ENCODE data around the gene CHGA.

The CHGA gene

DNA sequence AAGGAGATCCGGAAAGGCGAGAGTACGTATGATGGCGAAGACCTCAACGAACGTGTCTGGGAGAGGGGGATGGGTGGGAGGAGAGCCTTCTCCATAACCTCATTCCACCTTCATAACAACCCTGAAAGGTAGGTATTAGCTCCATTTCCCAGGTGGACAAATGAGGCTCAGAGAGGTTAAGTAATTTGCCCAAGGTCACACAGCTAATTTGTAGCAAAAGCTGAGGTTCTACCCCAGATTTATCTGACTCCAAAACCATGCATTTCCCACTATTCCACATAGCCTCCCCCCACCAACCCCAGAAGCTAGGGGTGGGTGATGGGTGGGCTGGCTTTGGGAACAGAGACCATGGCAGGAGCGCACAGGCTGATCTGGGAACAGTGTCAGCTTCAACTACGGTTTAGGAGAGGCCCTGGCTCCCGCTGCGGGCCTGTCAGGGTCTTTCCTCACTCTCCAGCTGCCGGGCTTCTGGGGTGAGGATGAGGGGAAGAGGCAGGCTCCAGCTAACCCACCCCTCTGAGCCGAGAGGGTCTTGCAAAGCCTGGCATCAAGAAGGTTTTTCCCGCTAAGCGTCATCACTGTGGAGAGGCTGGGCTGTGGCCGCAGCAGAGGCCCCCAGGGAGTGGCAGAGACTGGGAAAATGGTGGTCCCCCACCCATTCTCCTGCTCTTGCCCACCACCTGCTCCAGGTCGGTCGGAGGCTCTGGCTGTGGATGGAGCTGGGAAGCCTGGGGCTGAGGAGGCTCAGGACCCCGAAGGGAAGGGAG lies 8.9 kb downstream of the CHGA start:
- DNase-seq = no peak

DNA sequence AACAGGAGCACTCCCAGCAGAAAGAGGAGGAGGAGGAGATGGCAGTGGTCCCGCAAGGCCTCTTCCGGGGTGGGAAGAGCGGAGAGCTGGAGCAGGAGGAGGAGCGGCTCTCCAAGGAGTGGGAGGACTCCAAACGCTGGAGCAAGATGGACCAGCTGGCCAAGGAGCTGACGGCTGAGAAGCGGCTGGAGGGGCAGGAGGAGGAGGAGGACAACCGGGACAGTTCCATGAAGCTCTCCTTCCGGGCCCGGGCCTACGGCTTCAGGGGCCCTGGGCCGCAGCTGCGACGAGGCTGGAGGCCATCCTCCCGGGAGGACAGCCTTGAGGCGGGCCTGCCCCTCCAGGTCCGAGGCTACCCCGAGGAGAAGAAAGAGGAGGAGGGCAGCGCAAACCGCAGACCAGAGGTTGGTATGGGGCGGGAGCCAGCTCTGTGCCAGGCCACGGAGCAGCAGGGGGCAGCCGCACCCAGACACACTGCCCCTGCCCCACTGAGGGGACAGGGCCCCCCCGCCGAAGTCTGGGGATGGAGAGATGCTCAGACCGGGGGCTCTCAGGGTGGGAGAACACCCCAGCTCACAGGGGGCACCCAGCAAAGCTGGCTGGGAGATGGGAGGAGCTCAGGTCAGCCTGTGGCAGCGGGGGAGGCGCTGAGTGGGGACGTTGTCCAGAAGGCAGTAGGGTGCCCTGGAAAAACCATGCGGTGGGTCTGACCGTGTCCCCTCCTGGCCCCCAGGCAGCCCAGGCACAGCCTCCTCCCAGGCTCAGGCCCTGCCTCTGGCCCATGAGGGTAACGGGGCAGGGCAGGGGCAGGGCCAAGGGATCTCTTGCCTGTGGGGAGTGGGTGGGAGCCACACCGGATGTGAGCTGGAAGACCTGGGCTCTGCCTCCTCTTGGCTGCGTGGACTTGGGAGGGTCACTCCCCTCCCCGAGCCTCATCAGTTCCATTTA lies 9.8 kb downstream of the CHGA start:
- DNase-seq = no peak

DNA sequence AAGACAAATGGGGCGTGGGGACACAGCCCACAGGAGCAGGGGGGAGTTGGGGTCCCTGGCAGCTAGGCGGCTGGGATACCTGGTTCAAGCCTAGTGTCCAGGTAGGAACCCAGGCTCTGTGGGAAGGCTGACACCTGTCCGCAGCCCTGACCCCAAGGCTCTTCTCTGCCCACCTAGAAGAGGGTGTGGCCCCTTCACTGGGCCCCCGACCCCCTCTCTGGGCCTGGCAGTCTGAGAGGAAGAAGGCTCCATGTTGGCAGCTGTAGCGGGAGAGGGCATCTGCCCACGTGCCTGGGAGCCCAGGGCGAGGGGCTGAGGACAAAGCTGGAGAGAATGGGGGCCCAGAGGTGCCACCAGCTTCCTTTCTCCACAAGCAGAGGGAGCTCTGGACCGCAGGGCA lies 10.5 kb downstream of the CHGA start:
- no peak for DNase-seq

DNA sequence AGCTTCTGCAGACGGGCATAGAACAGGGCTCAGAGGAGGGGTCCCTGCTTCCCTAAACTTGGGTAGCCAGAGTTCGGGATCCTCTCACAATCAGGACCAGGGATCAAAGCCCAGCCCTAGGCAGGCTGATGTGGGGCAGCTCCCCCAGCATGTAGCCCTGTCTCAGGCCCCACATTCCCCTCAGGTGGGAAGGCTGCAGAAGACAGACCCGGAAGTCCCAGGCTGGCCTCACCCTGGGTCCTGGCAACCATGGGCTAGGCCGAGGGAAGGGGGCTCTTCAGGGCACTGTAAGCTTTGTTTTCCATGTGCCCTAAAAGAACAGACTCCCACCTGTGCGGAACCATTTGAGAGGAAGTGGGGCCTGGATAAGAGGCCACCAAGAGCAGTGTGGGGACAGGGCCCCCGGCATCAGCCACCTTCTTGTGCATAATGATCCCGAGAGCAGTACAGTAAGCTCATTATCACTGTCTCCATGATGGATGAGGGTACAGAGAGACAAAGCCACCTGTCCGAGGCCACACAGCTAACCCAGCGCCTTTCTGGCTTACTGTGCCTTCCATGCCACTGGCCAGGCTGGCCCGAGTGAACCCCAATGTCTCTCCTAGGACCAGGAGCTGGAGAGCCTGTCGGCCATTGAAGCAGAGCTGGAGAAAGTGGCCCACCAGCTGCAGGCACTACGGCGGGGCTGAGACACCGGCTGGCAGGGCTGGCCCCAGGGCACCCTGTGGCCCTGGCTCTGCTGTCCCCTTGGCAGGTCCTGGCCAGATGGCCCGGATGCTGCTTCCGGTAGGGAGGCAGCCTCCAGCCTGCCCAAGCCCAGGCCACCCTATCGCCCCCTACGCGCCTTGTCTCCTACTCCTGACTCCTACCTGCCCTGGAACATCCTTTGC lies 11.5 kb downstream of the CHGA start:
- no peak for DNase-seq

DNA sequence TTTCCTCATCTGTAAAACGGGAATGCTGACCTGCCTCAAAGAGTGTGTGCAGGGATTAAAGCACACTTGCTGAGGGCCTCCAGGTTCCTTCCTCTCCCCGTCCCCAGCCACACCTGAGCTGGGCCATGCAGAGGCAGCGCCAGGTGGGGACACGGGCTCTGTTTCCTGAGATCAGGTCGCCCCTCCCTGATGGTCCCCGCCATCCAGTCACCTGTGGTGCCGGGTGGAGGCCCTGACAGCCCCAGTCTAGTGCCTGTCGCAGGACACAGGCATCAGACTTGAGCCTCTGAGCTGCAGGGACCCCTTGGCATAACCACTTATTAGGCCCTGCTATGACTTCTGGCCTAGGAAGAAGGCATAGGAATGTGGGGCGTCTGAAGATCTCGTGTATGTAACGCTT lies 12.5 kb downstream of the CHGA start:
- no peak for DNase-seq

DNA sequence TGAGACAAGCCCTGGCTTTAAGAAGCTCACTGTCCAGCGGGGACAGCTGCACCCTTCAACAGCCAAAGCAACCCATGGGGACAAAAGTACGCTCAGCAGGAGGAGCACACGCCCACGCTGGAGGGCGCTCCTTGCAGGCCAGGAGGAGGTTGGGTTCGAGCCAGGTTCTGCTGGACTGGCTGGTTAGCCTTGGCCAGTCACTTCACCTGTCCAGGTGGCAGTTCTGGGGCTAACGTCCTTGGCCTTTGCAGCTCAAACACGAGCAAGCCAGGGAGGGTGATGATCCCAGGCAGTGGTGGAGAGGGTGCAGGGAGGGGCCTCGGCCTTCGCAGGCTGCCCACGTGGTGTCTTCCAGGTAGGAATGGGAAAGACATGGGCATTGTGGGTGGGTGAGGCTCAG lies 13.1 kb downstream of the CHGA start:
- DNase-seq = no peak

DNA sequence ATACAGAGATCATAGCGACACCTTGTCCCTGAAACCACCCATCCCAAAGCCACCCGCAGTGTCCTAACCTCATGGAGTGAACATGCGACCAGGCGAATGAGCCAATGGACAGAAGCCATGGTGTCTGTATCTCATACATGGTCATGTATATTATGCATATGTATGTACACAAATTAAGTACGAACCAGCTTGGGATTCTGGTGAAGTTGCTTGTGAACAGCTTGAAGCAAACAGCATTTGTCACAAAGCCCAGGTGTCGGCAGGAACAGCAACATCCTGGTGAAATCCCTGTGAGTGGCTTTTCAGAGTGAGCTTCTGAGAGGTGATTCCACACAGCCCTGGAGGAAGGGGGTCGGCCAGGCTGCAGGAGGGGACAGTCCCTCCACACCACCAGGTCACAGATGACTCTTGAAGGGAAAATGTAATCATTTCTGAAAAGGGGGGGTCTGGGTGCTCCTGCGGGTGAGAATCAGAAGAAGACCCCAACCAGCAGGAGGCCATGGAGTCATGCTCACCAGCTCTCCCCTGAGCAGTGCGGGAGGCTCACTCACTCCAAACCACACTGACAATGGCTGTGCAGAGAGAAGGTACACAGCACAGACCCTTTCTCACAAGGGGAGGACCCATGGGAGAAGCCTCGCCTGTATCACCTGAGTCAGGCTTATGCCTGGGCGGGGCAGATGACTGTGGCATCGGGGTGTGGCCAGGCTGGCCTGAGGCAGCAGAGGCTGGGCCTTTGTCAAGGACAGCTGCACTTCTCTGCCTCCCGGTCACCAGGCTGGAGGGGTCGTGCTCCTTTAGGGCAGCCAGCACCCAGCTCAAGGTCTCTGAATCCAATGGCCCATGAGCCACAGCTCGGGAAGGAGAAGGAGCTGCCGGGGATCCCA lies 14.3 kb downstream of the CHGA start:
- peak; percentile 82 for DNase-seq

DNA sequence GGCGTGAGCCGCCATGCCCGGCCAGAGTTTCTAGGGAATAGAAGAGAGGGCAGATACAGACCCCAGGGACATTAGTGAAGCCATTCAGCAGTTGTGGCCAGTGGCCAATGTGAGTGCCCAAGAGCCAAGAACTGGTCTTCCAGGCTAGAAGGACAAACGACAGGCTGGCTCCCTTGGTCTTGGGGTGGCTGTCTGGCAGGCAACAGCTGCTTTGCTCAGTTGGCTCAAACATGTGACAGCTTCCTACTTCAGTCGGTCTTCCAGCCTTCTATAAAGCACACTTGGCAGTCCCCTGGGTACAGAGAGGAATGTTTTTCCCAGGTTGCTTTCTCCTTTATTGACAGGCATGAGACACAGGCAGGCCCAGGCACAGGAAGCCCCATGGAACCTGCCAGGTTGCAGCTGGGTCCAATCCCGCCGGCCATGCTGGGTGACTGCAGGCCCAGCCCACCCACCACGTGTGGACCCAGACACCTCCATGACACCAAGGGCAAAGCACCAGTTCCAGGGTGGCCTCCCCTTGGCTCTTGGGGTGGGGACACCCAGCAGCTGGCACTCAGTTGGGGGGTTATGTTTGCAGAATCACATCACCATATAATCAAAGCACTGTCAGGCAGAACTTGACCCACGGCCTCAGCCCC lies 15.4 kb downstream of the CHGA start:
- DNase-seq = peak; percentile 81

DNA sequence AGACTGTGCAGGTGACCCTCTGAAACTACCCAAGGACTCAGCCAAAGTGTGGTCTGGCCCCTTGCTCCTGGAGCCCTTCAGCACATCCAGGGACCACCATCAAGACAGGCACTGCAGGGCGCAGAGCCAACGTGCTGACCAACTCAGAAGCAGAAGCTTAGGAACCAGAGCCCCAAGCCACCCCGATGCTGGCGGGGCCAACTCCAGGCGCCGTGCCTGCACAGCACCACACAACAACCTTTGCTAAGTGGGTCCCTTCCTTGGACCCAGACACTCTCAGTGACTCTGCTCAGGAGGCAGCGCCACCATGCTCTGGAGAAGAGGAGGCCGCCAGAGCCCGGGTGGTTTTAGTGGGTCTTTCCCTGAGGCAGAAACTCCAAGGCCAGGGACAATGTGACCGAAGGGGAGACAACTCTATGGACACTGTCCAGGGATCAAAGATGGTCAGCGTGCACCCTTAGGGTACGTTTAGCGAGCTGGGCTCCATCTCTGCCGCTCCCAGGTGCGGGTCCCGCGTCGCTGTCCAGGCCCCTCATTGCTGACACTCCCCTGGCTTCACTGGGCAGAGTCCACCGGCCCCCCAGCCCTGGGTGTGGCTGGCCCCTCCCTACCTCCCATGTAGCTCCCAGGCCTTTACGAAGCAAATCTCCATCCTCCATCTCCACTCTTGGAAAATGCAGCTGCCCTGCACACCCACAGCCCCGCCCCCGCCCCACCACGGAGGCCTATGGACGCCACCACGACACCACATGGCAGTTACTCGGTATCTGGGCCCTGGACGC lies 16.1 kb downstream of the CHGA start:
- no peak for DNase-seq

DNA sequence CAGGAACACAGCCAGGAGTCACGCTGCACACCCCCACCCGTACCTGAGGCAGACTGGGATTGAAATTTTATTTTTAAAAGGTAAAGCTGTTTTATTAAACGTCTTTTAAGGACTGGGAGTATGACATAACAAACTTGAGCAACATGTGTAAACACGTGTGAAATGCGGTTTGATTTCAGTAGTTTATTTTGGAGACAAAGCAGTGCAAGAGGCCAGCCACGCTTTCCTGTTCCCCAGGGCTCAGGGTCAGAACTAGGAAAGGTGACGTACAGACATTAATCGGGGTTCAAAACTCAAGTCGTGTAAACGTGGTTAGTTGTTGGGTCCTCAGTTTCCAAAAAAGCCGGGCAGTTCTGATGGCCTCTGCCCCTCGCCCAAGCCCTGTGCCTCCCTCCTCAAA lies 16.7 kb downstream of the CHGA start:
- no peak for DNase-seq

DNA sequence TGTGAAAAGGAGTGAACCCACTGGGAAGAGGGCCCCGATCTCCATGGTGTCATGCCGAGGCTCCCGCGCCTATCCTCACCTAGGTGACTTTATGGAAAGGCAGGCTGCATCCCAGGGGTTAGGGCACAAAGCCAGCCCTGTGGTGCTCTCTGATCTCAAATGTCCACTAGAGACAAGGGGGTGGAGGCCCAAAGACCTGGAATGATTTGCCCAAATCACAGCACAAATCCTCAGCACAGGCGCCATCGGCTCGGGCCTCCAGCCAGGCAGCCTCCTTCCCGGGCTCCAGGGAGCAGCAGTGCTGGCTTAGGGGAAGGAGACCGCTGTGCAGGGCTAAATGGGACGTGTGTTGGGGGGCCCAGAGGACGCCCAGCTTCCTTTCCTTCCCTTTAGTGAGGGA lies 17.6 kb downstream of the CHGA start:
- DNase-seq = no peak

DNA sequence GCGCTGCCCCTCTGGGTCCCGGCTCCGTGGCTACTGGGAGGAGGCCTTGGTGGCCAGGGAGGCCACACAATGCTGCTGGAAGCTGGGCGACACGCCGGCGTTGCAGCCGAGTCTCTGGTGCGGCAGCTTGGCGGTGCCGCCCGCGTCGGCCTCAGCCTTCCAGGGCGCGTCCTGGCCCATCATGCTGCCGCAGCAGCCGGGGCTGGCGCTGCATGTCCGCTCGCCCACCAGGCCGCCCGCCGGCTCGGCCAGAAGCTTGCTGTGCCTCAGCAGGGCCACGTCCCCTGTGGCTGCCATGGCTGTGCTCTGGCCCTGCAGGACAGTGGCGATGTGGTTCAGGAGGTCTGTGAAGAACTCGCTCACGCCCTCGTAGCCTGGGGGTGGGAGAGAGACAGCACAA lies 18.6 kb downstream of the CHGA start:
- DNase-seq = no peak

DNA sequence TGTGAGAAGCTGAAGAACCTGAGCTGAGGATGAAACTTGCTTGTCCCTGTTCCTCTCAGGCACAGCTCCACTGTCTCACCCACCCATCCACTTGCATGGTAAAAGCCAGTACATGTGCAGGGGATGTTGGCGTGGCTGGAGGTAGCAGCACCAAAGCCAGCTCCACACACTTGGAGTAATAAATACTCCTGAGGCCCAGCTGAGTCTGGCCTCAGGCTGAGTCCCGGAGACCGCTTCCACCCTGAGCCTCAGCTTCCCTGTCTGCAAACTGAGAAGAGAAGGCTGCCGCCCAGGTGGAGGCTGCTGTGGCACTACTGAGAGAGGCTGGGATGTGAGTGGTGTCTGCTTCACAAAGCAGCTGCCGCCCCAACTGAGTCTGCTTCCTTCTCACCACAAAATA lies 19.2 kb downstream of the CHGA start:
- no peak for DNase-seq

DNA sequence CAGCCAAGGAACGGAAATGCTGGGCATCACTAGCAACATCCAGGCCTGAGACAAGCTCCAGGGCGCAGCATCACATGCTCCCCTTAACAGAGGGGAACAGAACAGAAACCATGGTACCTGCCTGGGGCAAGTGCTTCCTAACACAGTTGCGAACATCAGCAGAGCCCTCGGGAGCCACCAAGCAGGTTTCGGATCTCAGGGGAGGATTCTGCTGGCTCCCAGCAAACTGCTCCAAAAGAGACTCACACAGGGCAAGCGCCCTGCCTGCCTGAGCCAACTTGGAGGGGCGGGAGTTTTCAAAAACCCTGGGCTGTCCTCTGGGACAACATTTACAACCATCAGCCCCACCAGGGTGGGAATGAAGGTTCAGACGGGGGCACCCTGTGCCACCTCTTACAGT lies 19.6 kb downstream of the CHGA start:
- no peak for DNase-seq

DNA sequence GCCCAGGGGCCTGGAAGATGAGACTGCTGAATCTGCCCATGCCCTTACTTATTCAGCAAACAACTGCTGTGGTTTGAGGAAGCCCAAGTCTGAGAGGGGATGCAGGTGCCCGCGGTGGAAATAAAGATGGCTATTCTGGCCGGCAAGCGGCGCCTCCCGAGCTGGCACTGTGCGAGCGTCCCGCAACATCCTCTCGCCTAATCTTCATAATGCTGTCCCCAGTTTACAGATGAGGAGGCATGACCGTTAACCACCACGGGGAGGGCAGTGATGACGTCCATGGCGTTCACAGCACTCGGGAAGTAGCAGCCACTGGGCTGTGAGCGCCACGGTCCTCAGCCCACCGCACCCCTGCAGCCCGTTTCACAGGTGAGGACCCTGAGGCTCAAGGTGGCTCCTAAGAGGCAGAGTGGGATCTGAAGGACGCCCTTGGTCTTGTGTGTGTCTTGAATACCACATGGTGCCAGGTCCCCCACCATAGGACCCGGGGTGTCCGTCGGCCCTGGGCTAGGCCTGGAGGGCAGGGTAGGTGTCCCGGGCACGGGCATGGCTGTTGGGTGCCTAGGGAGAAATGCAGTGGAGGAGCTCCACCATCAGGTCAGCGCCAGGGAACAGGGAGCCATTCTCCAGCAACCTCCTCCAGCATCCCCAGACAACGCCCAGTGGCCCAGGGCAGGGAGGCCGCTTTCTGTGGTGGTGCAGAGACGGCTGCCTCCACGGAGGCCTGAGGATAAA lies 20.2 kb downstream of the CHGA start:
- no peak for DNase-seq

DNA sequence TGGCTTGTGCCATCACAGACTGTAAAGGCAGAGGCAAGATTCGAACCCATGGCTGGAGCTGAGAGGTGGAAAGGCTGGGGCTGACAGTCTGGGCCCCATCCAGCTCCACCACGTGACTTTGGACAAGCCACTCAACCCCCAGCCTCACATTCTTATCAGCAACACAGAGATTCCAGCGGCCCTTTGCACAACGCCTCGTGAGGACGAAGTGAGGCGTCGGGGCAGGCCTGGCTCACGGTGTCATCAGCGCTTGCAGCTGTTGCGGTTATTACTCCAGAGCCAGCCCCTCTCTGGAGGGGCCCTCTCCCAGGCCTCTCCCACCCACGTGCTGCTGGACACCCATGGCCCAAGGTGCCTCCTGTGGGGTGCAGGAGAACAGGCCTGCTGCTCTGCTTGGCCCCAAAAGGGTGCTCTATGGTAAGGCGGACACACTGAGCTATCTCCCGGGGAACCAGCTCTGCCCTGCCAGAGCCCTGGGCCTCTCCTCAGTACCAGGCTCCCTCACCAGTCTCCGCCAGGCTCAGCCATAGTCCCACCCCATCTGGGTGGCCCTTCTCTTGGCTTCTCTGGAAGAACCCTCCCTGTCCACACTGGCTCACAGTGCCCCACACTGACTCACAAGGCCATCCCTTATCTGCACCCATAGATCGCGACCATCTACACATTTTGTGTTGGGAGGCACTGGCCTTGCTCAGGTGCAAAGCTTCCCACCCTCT lies 21.1 kb downstream of the CHGA start:
- DNase-seq = no peak

DNA sequence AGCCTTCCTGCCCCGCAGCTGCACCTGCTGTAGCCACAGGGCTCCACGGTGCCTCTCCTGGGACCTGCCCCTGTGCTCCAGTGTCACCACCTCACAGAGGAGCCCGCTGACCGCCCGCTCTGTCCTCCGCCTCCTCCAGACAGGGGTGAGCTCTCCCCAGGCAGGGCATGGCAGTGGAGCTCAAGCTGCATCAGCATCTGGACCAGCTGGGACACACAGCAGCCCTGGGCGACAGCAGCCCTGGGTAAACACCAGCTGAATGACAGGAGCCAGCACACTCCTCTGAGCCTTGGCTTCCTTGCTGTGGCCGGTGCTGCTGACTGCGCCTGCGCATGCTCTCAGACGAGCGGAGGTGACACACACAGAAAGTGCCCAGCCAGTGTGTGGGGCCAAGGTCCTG lies 22.0 kb downstream of the CHGA start:
- peak; percentile 32 for DNase-seq

DNA sequence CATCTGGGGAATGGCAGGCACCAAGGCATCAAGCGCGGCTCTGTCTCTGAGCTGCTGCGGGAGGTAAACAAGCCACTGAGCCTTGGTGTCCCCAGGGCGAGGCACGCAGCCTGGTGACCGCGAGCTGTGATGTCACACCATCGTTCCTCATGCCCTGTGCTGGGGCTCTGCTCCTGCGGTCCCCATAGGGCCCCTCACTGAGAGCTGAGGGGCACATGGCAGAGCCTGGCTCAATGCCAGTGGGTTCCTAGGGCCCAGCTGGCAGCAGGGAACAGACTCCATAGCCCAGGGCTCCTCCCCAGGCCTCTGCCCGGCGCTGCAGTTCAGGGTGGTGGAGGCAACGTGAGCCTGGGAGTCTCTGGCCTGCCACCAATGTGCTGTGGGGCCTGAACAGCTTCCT lies 22.6 kb downstream of the CHGA start:
- DNase-seq = peak; percentile 58

Data from NCI-H69 (cell line).